HG03064 (cell line): ENCODE results near the gene BLOC1S1.

ENCODE experiments used
- ATAC-seq: cut with Tn5 transposase; IDR thresholded peaks from one replicate; pipeline ENCODE4 v1.9.1; 2021; ENCODE audit warnings: low read depth; ENCODE audit not compliant: unreplicated experiment

Gene BLOC1S1

DNA sequence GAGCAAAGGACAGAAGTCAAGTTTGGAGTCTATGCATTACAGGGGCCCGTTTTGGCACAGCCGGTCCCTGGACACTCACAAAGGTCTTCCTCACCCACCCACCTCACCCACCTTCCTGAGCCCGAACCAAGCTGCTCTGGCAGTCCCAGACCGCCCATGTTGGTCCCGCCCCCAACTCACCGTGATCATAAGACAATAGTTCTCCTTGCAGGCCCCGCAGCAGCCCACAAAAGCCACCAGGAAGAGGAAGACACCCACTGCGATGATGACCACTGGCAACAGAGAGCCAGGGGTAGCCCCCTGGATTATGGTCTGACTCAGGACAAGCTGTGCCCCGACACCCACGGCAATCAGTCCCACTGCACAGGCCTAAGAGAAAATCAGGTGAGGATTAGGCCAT is 11.1 kb downstream of the BLOC1S1 start:
- no peak for ATAC-seq

DNA sequence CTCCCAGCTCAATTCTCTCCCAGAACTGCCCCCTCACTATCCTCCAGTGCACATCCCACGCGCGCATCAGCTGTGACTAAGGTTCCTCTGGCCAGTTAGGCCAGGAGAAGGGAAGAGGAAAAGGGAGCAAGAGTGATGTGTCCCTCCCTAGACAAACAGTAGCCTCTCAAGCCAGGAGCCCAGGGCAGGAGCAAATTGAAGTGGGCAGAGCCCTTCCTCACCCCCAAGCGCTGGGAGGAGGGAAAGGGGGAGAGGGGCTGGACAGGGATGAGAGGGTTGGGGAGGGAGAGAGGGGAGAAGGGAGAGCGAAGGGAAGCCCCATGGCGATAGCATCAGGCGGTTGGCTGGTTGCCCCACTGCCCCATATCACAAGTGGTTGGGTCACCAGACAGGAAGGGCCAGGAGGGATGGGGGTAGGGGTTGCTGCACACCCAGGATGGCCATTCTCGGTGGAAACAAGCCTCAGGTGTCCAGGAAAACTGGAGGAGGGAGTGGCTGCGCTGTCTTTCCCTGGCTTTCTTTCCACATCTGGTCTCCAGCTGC is 11.9 kb downstream of the BLOC1S1 start:
- ATAC-seq: no peak

DNA sequence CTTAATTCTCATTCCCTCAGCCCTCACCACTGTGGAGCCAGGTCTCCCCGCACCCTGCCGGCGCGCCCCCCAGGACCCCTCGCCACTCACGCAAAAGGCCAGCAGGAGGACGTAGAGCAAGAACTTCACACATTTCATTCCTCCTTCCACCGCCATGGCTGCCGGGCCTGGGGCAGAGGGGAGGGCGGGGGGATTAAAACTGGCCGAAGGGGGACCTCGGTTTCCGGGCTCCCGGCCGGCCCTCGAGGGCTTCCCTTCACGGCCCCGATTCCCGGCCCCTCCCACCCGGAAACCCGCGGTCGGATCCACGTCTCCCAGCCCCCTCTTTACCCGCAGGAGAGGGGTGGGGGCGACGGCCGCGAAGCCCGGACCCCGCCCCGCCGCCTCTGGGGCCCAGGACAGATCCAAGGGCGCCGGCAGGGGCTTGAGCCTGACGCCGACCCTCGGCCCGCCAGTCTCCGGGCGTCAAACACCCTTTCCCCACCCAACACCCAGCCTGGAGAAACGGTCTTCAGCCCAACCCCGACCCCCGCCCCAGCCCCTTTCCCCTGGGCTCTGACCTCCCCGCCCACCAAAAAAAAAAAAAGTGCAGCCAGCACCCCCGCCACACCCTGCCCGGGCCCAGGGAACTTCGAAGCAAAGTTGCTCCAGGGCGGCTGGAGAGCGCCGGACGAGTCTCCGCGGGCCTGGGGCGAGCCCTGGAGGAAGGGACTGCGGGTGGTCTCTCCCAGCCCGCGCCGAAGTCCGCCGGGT is 12.5 kb downstream of the BLOC1S1 start:
- ATAC-seq: no peak

DNA sequence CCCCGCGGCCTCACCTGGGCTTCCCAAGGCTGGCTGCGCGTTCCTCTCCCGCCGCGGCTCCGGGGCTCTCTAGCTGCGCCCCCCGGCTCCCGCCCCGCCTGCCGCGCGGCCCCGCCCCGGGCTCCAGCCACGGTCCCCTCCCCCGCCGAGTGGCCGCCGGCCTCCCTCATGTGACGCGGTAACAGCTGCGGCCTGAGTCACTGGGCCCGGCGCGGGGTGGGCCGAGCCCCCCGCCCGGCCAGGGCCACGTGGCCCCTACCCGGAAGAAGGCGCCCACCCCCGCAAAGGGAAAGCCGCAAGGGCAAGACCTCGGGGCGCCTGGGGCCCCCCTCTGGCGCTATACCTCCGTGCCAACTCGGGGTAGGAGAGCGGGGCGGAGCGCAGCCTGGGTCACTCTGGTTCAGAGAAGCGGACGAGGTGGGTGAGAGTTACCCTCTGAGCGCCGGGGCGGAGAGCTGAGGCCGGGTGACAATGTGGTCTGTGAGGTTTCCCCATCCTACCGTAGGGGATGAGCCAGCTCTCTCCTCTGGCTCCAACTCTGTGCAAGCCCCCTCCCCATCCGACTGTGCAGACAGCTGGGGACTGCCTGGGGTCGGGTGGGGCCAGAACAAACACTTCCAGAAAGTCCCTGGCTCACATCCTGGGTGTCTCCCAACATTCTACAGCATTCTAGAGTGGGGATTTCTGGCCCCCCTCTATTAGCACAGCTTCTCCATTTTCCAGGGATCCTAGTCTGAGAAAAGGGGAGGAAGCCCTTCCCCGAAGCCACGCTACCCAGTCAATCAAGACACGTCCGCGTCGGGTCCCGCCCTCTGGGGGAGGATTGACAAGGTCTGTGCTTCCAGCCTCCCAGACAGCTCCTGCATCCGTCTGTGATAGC is 13.3 kb downstream of the BLOC1S1 start, which contains the start of gene CD63:
Gene CD63 (minus strand): TSS at position 71 of the 880 bp plus-strand sequence. CDS start 668 bp downstream, outside the sequence.
- ATAC-seq: peak; percentile 61

DNA sequence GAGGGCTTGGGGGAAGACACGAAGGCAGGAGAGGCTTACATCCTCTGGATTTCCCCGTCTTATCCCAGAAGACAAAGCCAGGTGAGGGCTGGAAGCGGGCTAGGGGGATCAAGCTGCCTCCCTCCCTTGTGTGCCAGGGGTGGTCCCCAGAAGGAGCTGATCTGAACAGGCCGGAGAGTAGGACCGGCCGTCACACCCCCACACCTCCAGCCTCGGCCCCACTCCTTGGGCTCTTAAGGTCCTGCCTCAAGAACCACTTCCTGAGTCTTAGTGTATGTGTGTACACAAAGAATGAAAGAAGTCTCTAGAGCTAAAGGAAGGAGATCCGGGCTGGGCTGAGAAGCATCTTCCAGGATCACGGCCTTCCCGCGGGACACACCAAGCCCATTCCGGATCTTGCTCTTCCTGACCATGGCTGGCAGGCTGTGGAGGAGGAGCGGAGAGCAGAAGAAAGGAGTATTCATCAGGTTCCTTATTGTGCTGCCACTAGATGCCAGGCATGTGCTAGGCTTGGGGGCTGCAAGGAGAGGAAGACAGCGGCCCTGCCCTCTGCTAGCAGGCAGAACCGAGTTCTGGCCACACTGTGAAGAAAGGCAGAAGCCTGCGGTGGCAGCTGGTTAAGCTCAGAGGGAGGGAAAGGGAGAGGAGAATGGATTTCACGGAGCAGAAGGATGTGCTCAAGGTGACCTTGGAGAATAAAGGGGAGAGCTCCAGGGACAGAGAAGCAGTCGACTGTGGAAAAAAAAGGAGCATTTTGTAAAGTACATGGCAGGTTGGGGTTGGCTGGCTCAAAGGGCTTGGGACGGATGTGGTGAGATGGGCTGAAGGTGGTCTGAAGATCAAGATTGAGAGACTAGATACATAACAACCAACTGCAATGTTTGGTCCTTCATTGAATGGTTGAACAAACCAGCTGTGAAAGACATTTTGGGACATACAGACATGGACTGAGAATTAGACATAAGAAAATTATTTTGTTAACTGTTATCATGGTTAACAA is 14.3 kb downstream of the BLOC1S1 start:
- ATAC-seq: peak; percentile 43

DNA sequence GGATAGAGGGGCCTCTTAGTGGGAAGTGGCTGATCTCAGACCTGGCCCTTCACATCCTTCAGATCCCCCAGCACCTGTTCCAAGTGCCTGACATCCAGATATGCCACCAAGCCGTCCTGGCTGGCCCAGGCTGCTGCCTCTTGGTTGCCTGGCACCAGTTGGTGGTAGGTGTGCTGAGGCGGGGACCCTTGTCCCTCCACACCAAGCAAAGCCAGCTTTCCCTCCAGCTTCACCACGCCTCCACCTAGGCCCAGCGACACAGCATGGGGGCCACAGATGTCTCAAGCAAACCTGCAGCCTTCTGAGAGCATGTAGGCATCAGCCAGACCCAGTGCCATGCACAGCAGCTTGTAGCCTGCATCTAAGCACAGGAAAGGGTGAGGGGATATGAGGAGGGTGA is 16.4 kb downstream of the BLOC1S1 start:
- ATAC-seq: no peak

DNA sequence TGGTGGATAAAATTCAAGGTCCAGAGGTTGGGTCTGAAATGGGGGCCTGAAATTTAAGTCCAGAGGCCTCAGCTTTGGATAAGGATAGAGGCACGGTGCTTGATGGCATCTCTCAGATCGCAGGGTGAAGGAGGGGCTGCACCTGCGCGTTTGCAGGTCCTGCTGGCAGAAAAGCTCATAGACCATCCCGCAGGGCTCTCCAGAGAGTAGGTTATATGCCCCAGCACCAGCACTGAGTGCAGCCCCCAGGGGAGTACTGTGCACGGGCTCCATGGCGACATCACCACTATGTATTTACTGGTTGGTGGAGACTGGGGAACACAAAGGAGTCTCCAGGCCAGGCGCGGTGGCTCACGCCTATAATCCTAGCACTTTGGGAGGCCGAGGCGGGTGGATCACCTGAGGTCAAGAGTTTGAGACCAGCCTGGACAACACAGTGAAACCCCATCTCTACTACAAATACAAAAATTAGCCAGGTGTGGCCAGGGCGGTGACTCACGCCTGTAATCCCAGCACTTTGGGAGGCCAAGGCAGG is 17.2 kb downstream of the BLOC1S1 start:
- ATAC-seq: no peak

DNA sequence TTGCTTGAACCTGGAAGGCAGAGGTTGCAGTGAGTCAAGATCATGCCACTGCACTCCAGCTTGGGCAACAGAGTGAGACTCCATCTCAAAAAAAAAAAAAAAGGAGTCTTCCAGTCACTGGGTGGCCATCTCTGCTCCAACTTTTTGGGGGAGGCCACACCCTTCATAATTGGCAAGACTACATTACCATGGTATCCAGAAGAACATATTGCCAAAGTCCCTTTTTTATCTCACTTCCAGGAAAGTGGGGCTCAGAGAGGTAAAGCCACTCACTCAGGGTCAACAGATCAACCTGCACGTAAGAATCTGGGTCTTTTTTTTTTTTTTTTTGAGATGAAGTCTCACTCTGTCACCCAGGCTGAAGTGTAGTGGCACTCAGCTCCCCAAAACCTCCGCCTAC is 18.0 kb downstream of the BLOC1S1 start:
- no peak for ATAC-seq

DNA sequence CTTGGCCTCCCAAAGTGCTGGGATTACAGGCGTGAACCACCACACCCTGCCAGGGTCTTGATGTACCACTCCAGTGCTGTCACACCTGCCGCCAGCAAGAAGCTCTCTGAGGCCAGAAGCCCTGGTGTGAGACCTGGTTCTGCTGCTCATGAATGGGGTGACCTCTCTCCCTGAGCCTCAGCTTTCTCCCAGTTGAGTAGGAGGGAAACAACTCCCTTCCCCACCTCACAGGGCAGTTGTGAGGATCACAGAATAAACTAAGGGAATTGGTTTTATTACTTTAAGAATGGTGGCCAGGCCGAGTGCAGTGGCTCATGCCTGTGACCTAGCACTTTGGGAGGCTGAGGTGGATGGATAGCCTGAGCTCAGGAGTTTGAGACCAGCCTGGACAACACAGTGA is 18.7 kb downstream of the BLOC1S1 start:
- no peak for ATAC-seq

DNA sequence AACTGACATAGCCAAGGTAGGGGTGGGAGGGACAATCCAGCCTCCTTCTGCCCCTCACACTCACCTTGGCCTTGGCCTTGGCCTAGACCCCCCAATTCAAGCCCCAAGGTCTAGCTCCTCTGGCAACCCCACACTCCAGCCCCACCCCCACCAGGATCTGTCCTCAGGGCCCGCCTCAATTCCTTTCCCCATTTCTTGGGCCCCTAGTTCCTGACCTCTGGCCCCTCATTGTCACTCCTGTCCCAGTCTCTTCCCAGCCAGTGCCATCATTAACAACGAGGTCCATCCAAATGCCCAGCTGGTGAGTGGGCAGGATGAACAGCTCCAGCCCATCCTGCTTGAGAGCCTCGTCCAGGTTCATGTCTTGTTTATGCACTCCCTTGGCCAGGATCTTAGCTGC is 20.2 kb downstream of the BLOC1S1 start:
- ATAC-seq: no peak

DNA sequence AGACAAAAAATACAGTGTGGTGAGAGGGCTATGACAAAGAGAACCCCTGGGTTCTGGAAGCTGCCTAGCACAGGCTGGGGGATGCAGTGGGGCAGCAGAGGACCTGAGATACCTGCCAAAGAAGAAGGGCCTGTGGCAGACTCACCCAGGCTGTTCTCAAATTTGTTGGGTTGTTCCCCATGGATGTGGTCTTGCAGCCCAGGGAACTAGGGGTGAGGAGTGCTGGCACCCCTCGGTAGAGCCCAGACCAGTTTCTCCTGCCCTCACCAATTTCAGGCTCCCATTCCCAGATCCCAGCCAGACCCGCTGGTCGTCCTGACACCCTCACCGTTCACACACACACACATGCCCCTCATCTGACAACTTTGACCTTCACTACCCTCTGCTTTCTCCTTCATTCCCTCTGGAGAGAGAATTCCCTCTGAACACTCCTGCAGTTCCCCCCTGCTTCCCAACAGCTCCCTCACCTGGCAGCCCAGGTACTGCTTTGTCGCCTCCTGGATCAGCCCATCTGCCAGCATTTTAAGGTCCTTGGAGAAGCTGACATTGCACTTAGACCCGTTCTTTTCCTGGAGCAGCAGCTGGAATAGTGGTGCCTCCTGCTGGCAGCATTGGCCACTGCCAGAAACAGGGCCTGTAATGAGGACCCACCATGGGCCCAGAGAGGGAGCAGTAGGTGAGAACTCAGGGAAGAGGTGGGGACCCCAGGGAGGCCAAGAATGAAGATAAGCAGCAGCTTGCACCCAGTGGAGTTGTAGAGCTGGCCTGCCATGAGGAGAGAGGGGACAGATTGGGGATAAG is 21.1 kb downstream of the BLOC1S1 start:
- no peak for ATAC-seq

DNA sequence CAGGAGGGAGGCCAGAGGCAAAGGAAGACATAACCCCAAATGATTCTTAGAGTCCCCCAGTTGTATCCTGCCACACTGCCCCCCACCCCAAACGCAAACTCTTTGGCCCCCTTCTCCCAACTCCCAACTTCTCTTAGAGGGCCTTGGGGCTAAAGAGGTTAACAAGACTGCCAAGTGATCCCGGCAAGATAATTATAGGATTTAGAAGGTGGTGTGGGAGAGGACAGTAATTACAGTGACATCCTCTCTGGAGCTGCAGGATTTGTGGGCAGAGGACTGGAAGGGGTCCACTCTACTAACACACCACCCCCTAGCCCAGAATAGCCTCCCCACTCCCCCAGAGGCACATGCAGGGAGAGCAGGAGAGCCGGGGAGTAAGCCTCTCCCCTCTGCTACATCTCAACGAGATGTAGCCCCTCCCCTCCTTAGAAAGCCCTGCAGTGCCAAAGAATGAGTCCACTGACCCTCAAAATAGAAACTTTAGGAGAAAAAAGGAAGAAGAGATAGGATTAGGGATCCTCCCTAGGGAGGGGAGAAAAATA is 21.8 kb downstream of the BLOC1S1 start:
- ATAC-seq: no peak

DNA sequence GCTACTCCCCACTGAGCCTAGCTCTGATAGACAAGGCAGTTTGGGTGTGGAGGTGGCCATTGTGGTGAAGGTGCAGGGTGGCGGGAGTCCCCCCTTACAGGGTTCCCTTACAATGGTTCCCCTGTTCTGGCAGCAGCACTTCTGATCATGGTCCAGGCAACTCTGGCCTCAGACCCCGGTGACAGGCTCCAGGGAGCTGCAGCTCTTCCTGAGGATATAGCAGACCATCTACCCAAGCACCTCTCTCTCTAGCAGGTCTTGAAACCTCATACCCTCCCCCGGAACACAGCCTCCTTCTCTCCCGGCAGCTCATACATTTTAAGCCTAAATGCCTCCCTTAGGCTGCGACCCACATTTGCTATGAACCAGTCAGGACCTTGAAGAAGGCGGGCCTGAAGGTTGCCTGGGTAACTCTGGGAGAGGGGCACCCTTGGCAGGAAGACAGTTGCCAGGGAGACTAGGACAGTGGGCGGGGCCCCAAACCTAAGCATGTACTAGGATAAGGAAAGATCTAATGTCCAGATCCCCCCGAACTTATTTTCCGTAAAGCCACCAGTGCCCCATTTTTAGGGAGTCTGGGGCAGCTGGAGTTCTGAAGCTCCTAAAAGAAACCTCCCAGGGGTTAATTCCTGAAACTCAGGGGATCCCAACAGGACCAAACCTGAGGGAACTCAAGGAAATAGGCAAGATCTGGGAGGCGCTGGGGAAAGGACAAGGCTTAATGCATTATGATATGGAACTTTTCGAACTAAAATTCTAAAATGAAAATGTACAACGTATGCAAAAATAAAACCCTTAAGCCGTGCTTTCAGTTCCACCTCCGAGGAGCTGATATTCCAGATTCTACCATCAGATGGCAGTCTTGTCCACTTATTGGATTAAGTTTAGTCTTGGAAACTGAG is 22.5 kb downstream of the BLOC1S1 start:
- ATAC-seq: peak; percentile 82

DNA sequence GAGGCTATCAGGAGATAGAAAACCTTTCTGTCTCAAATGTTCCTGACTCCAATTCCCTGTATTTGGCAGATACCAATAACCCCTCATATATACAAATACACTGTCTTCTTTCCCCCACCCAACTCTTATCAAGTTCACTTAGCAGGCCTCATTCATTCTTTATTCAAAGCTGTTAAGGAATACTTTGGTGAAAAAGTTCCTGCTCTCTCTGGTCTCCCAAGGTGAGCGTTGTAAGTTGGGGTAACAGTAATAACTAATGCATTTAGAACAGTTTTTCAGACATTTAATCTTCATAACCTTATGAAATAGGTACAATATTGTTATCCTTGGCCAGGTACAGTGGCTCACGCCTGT is 23.2 kb downstream of the BLOC1S1 start:
- ATAC-seq: no peak

DNA sequence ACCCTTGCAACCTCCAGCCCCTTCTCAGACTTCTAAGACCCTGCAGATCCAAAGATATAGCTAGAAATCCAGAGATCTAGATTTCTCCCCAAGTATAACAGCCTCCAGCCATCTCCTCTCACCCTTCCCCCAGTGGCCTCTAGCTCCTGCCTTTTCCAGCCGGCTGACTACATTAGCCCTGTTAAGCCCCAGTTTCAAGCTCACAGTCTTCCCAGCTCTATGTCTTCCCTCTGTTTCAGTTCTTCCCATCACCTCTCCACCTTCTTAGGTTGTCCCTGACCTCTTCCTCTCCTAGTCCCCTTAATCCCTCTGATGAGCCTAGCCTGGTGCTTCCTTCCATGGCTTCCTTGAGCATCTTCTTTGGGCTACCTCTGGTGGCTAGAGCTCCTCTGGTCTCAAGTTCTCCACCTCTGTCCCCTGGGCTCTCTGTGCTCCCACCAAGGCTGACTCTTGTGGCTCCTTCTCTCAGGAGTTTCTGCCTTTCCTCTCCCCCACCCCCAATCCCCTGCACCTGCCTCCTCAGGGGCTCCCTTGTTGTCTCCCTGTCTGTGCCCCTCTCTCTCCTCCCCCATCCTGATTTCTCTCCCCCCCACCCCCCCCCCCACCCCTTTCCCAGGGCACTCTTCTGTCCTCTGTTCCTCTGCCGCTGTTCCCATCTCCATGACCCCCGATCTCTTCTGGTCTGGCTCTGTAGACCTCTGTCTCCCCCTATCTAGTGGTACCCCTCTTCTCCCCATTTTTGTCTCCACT is 26.3 kb downstream of the BLOC1S1 start:
- ATAC-seq: no peak

DNA sequence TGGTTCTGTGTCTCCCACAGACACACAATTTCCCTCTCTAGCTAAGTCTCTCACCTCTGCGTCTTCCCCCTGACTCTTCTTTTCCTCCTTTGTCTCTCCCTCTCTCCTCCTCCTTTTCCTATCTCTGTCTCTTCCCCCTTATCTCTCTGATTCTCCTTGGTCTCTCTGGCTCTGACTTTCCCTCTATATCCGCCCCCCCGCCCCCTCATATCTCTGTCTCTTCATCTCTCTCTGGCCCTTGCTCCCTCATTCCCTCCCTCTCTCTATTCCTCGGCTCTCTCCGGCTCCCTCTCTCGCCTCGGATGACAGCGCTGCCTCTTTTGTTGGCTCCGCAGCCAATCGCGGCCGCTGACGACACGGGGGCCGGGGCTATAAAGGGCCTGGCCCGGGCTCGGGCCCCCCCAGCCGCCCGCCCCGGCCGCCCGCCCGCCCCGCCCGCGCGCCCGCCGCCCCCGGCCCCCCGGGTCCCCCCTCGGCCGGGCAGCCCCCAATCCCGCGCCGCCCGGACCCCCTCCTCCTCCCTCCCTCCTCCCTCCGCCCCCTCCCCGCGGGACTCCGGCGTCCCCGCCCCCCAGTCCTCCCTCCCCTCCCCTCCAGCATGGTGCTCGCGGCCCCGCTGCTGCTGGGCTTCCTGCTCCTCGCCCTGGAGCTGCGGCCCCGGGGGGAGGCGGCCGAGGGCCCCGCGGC is 27.0 kb downstream of the BLOC1S1 start, which contains the start of gene GDF11:
Gene GDF11 (plus strand): TSS at position 404 of the 687 bp plus-strand sequence. CDS start 195 bp downstream, at position 599.
- no peak for ATAC-seq
